IMR-90 (cell line): ENCODE measurements around the gene TAAR9. TPM values are rescaled to one million over a fixed set of nuclear protein-coding genes. Genes with fewer than 3 reads are reported as not detected.
A peak's percentile ranks its signal among the peaks of the same experiment; 100 is the strongest.

Experiments
- ATAC-seq: fragments of 200-7000 bp; cut with Tn5 transposase; 2 replicates; pipeline ENCODE4 v1.9.1; 2020; ENCODE audit warnings: low read depth, mild to moderate bottlenecking, moderate library complexity
- BruUV-seq: library from RNA; stranded (reverse); fragments of 400-500 nt; replicated peaks from 2 replicates; lab custom pipeline; 2021; lab: Mats Ljungman, UMichigan
- CTCF ChIA-PET: fragments of 300-600 bp; formaldehyde crosslinking; extraction: SDS; loops from one replicate; lab custom pipeline; 2021; ENCODE audit warnings: antibody characterized with exemption; lab: Yijun Ruan, JAX
- POLR2A ChIA-PET: fragments of 300-600 bp; sonication (Branson Sonifier 250); formaldehyde crosslinking; loops from one replicate; lab custom pipeline; 2022; ENCODE audit warnings: antibody characterized with exemption; ENCODE audit not compliant: unreplicated experiment; lab: Charles Lee
- DNase-seq: peaks from one replicate; pipeline ENCODE4 v3.0.0; 2013
- H2AFZ ChIP-seq: replicated peaks from 2 replicates; pipeline ENCODE3; 2013; ENCODE audit warnings: low read length, mild to moderate bottlenecking; ENCODE audit not compliant: poor library complexity
- H2AK5ac ChIP-seq: 2 replicates; pipeline ENCODE4 v1.6.1; 2013; ENCODE audit warnings: low read depth, low read length, inconsistent platforms
- H2AK9ac ChIP-seq: replicated peaks from 2 replicates; pipeline ENCODE3; 2013; ENCODE audit warnings: mild to moderate bottlenecking, low read depth, low read length, moderate library complexity; ENCODE audit not compliant: poor library complexity
- H2BK120ac ChIP-seq: 2 replicates; pipeline ENCODE4 v1.6.1; 2013; ENCODE audit warnings: low read depth, low read length, inconsistent platforms
- H2BK15ac ChIP-seq: 3 replicates; pipeline ENCODE4 v1.6.1; 2013; ENCODE audit warnings: low read depth, low read length, inconsistent platforms
- H2BK20ac ChIP-seq: 2 replicates; pipeline ENCODE4 v1.6.1; 2013; ENCODE audit warnings: low read depth, mild to moderate bottlenecking, inconsistent platforms, low read length, moderate library complexity
- H2BK5ac ChIP-seq: 2 replicates; pipeline ENCODE4 v1.6.1; 2013; ENCODE audit warnings: mild to moderate bottlenecking, low read depth, low read length, inconsistent platforms; ENCODE audit not compliant: poor library complexity, severe bottlenecking
- H3K14ac ChIP-seq: replicated peaks from 2 replicates; pipeline ENCODE4 v1.6.1; 2013; ENCODE audit warnings: low read depth, low read length, inconsistent platforms
- H3K18ac ChIP-seq: 2 replicates; pipeline ENCODE4 v1.6.1; 2013; ENCODE audit warnings: low read depth, low read length, control low read depth
- H3K23ac ChIP-seq: 2 replicates; pipeline ENCODE4 v1.6.1; 2013; ENCODE audit warnings: low read depth, low read length, inconsistent platforms
- H3K27ac ChIP-seq: 2 replicates; pipeline ENCODE4 v1.5.1; 2013; ENCODE audit warnings: mild to moderate bottlenecking, control low read depth, low read length; ENCODE audit not compliant: insufficient read depth
- H3K27me3 ChIP-seq: 2 replicates; pipeline ENCODE4 v1.6.1; 2013; ENCODE audit warnings: low read length; ENCODE audit not compliant: control insufficient read depth, insufficient read depth
- H3K36me3 ChIP-seq: 2 replicates; pipeline ENCODE4 v1.6.1; 2013; ENCODE audit warnings: low read length, mixed read lengths; ENCODE audit not compliant: control insufficient read depth, insufficient read depth
- H3K4ac ChIP-seq: 2 replicates; pipeline ENCODE4 v1.6.1; 2013; ENCODE audit warnings: low read depth, low read length, inconsistent platforms
- H3K4me1 ChIP-seq: 2 replicates; pipeline ENCODE4 v1.6.1; 2013; ENCODE audit warnings: low read length, mixed read lengths; ENCODE audit not compliant: control insufficient read depth, insufficient read depth
- H3K4me2 ChIP-seq: 2 replicates; pipeline ENCODE4 v1.6.1; 2013; ENCODE audit warnings: low read depth, mild to moderate bottlenecking, control low read depth, low read length, moderate library complexity
- H3K4me3 ChIP-seq: 2 replicates; pipeline ENCODE4 v1.5.1; 2013; ENCODE audit warnings: low read depth, mild to moderate bottlenecking, control low read depth, low read length, moderate library complexity; ENCODE audit not compliant: insufficient read depth
- H3K56ac ChIP-seq: 2 replicates; pipeline ENCODE4 v1.6.1; 2013; ENCODE audit warnings: low read length, inconsistent platforms; ENCODE audit not compliant: insufficient read depth; ENCODE audit errors: extremely low read depth
- H3K79me1 ChIP-seq, 2 experiments: 2 replicates each; pipeline ENCODE4 v1.6.1; 2013; ENCODE audit warnings: low read length in 2 of 2, inconsistent platforms in 1 of 2, low read depth in 1 of 2
- H3K9ac ChIP-seq: 2 replicates; pipeline ENCODE4 v1.6.1; 2013; ENCODE audit warnings: low read depth, low read length, control low read depth
- H3K9me1 ChIP-seq: 2 replicates; pipeline ENCODE4 v1.6.1; 2013; ENCODE audit warnings: low read length, inconsistent platforms; ENCODE audit not compliant: insufficient read depth
- H3K9me3 ChIP-seq: 2 replicates; pipeline ENCODE4 v1.6.1; 2013; ENCODE audit warnings: low read length; ENCODE audit not compliant: control insufficient read depth, insufficient read depth
- H4K20me1 ChIP-seq: 2 replicates; pipeline ENCODE4 v1.6.1; 2013; ENCODE audit warnings: low read length, inconsistent platforms; ENCODE audit not compliant: insufficient read depth
- H4K5ac ChIP-seq: 2 replicates; pipeline ENCODE4 v1.6.1; 2013; ENCODE audit warnings: mild to moderate bottlenecking, low read depth, low read length, control low read depth
- H4K8ac ChIP-seq, 2 experiments: 2 replicates each; pipeline ENCODE4 v1.6.1; 2013; ENCODE audit warnings: low read depth in 2 of 2, low read length in 2 of 2, control low read depth in 1 of 2, inconsistent platforms in 1 of 2
- H4K91ac ChIP-seq: 2 replicates; pipeline ENCODE4 v1.6.1; 2013; ENCODE audit warnings: low read depth, low read length, inconsistent platforms; ENCODE audit not compliant: insufficient read depth
- BHLHE40 ChIP-seq: fragments of 150-350 bp; IDR thresholded peaks from 2 replicates; pipeline ENCODE4 v1.6.1; 2016; ENCODE audit warnings: mild to moderate bottlenecking, low read depth, low read length
- CEBPB ChIP-seq: IDR thresholded peaks from 2 replicates; pipeline ENCODE4 v1.6.1; 2012; ENCODE audit warnings: low read depth, low read length, improper control_type of control experiment
- CHD1 ChIP-seq: IDR thresholded peaks from 2 replicates; pipeline ENCODE4 v1.6.1; 2012; ENCODE audit warnings: low read depth, low read length, improper control_type of control experiment
- ELK1 ChIP-seq: fragments of 150-350 bp; IDR thresholded peaks from 2 replicates; pipeline ENCODE4 v1.6.1; 2016; ENCODE audit warnings: low read depth, mild to moderate bottlenecking, low read length, moderate library complexity, borderline replicate concordance
- FOS ChIP-seq: fragments of 150-350 bp; IDR thresholded peaks from 2 replicates; pipeline ENCODE4 v1.6.1; 2016; ENCODE audit warnings: low read depth, low read length
- MAFK ChIP-seq: IDR thresholded peaks from 2 replicates; pipeline ENCODE4 v1.6.1; 2012; ENCODE audit warnings: low read depth, low read length, improper control_type of control experiment
- MAZ ChIP-seq: IDR thresholded peaks from 2 replicates; pipeline ENCODE4 v1.6.1; 2012; ENCODE audit warnings: low read depth, mild to moderate bottlenecking, low read length, improper control_type of control experiment, moderate library complexity, borderline replicate concordance
- MXI1 ChIP-seq: IDR thresholded peaks from 2 replicates; pipeline ENCODE4 v1.6.1; 2012; ENCODE audit warnings: low read depth, mild to moderate bottlenecking, low read length, moderate library complexity, borderline replicate concordance
- NFE2L2 ChIP-seq: fragments of 150-350 bp; IDR thresholded peaks from 2 replicates; pipeline ENCODE4 v1.6.1; 2016; ENCODE audit warnings: low read depth, mild to moderate bottlenecking, low read length
- POLR2A ChIP-seq: IDR thresholded peaks from 2 replicates; pipeline ENCODE4 v1.6.1; 2012; ENCODE audit warnings: mild to moderate bottlenecking, low read depth, low read length
- RAD21 ChIP-seq: IDR thresholded peaks from 2 replicates; pipeline ENCODE4 v1.6.1; 2012; ENCODE audit warnings: low read length, improper control_type of control experiment
- RCOR1 ChIP-seq: IDR thresholded peaks from 2 replicates; pipeline ENCODE4 v1.6.1; 2012; ENCODE audit warnings: mild to moderate bottlenecking, low read length, improper control_type of control experiment; ENCODE audit not compliant: insufficient replicate concordance
- RFX5 ChIP-seq: IDR thresholded peaks from 2 replicates; pipeline ENCODE4 v1.8.0; 2012; ENCODE audit warnings: low read depth, mild to moderate bottlenecking, low read length, moderate library complexity
- SMC3 ChIP-seq: fragments of 150-350 bp; IDR thresholded peaks from 2 replicates; pipeline ENCODE4 v1.6.1; 2016; ENCODE audit warnings: low read depth, mild to moderate bottlenecking, antibody characterized with exemption, low read length, moderate library complexity
- USF2 ChIP-seq: fragments of 150-350 bp; IDR thresholded peaks from 2 replicates; pipeline ENCODE4 v1.6.1; 2017; ENCODE audit warnings: mild to moderate bottlenecking, antibody characterized with exemption, low read length, low read depth
- WGBS, 2 experiments: methylation state at CpG; one replicate each; pipeline versions ENCODE4 v1.1.5 to v1.1.7; 2013; ENCODE audit warnings: missing lambda C conversion rate in 2 of 2; ENCODE audit not compliant: insufficient read length in 1 of 2; ENCODE audit errors: extremely low coverage in 2 of 2; 5-methylcytosine and 5-hydroxymethylcytosine counted together
- dilution Hi-C: fragments of 300-500 bp; cut with HindIII; formaldehyde crosslinking; loops from one replicate; pipeline ENCODE4 v1.14.3; 2018; ENCODE audit warnings: low sequenced_read_pairs; ENCODE audit not compliant: unreplicated experiment
- in situ Hi-C: fragments of 300-500 bp; cut with MboI; formaldehyde crosslinking; loops from 3 replicates; pipeline ENCODE4 v1.14.3; 2019; ENCODE audit warnings: low sequenced_read_pairs, inconsistent platforms, mixed read lengths
- intact Hi-C: fragments of 100-400 bp; cut with micrococcal nuclease; formaldehyde crosslinking; loops from 2 replicates; pipeline ENCODE4 v1.10.0; 2022
- polyA plus RNA-seq, 3 experiments: library from polyadenylated mRNA; depleted of rRNA; stranded (reverse); fragments of >200 nt; gene quantifications; 2 replicates each; pipeline ENCODE4 v1.2.3, GENCODE V29; 2012; ENCODE audit warnings: low replicate concordance in 1 of 3
- total RNA-seq: library from RNA; depleted of rRNA; stranded (reverse); fragments of >200 nt; gene quantifications from 2 replicates; pipeline ENCODE4 v1.2.3, GENCODE V29; 2012

TAAR9 gene
- total and polyA plus RNA-seq, 2 of the 4 experiments (the other 2 are of a cell fraction) = not detected

- peak; percentile 95 for ATAC-seq
- peak within 1 kb of the TSS; percentile 77 for H3K4me3 ChIP-seq
- ChIA-PET POLR2A (no interaction called here), CTCF (interaction anchor here (0.7 to 1.0 kb wide), 3 partner anchors 18 to 233 kb away, joined by 3 read pairs; no protein-coding TSS in a partner anchor)
- no peak within 1 kb of the TSS for H2BK20ac ChIP-seq
- no TSS peak for BruUV-seq
- H2AK9ac ChIP-seq = peak within 1 kb of the TSS; percentile 29
- H3K27ac ChIP-seq = peak within 1 kb of the TSS; percentile 36
- peak within 1 kb of the TSS; percentile 19; the same call in 1 of the 2 replicates for H4K5ac ChIP-seq
- H3K23ac ChIP-seq = peak within 1 kb of the TSS; percentile 90; the same call in 1 of the 2 replicates
- peak within 1 kb of the TSS; percentile 86 for H3K9ac ChIP-seq
- peaks cover 13% of the 10 kb centered on the region for H3K27me3 ChIP-seq
- H3K4me2 ChIP-seq = peak within 1 kb of the TSS; percentile 99
- peak within 1 kb of the TSS; percentile 55; the same call in 1 of the 2 replicates for H3K4ac ChIP-seq
- DNase-seq = peak; percentile 81
- H3K18ac ChIP-seq = peak within 1 kb of the TSS; percentile 3; the same call in 1 of the 2 replicates
- H3K9me3 ChIP-seq = no peaks in the 10 kb centered on the region
- H2AK5ac ChIP-seq = peak within 1 kb of the TSS; percentile 65
- 1% methylated on average over 17 of the region's 67 CpGs; no CpG with 5 or more reads in 1 of the 2 experiments for WGBS, 2 experiments
- intact Hi-C loops = no loop called here
- H4K20me1 ChIP-seq = peaks cover 25% of the 10 kb centered on the region; the same call in 1 of the 2 replicates
- H3K14ac ChIP-seq = peak within 1 kb of the TSS; percentile 94
- H3K56ac ChIP-seq = peak within 1 kb of the TSS; percentile 48; the same call in 1 of the 2 replicates
- peak within 1 kb of the TSS; percentile 95 for H2AFZ ChIP-seq
- H2BK5ac ChIP-seq = peak within 1 kb of the TSS; percentile 26
- peak within 1 kb of the TSS in 1 of 2 experiments; percentile 27; a peak in 2 of 4 replicates for H4K8ac ChIP-seq
- 0 out of 2 replicates have a peak, but pooled peaks cover under 1% of the 10 kb centered on the region for H3K9me1 ChIP-seq
- in situ Hi-C loops = no loop called here
- no peaks in the 10 kb centered on the region; the same call in 1 of the 2 replicates for H3K36me3 ChIP-seq
- H2BK15ac ChIP-seq = no peak within 1 kb of the TSS
- no peak within 1 kb of the TSS for H2BK120ac ChIP-seq
- H4K91ac ChIP-seq = peak within 1 kb of the TSS; percentile 55
- dilution Hi-C loops = no loop called here
- H3K79me1 ChIP-seq = peaks cover 16 to 32% of the 10 kb centered on the region in 2 experiments; a peak in 3 of 4 replicates
- peaks cover 4% of the 10 kb centered on the region for H3K4me1 ChIP-seq
- no peak for TF ChIP-seq SMC3
- no peak for TF ChIP-seq RCOR1
- TF ChIP-seq FOS = no peak
- 0 out of 2 replicates have a peak, but pooled peaks have one; percentile 36 for TF ChIP-seq MAZ
- TF ChIP-seq NFE2L2 = no peak
- TF ChIP-seq CHD1 = no peak
- TF ChIP-seq MXI1 = peak; percentile 79; the same call in 1 of the 2 replicates
- peak; percentile 29; the same call in 1 of the 2 replicates for TF ChIP-seq USF2
- TF ChIP-seq BHLHE40 = no peak
- TF ChIP-seq RAD21 = no peak
- TF ChIP-seq MAFK = peak; percentile 77
- TF ChIP-seq RFX5 = no peak
- TF ChIP-seq ELK1 = no peak
- no peak for TF ChIP-seq CEBPB
- TF ChIP-seq POLR2A = no peak
These were observed 25.1 kb upstream of the TAAR9 start, which contains the start of gene STX7 for GRCh38 chr6:132512638-132513632. TSS of gene STX7 (minus strand) at chr6:132513116. CDS start at chr6:132503530, 9,586 bp downstream.
